CD4-positive, alpha-beta T cell treated with Interferon alpha-2 for 1 hour (primary cell): ENCODE data around the gene FSTL5.

ENCODE experiments used
- DNase-seq, 2 donors: peaks; one replicate each; pipeline ENCODE4 v3.0.0-alpha.2; 2020 to 2022

Gene FSTL5

GRCh38 chr4:161564230-161564834, 599.5 kb downstream of the FSTL5 start:
- no peak for DNase-seq

GRCh38 chr4:161555689-161556660, 607.8 kb downstream of the FSTL5 start:
- no peak for DNase-seq

GRCh38 chr4:161554372-161554990, 609.3 kb downstream of the FSTL5 start:
- DNase-seq = no peak

DNA sequence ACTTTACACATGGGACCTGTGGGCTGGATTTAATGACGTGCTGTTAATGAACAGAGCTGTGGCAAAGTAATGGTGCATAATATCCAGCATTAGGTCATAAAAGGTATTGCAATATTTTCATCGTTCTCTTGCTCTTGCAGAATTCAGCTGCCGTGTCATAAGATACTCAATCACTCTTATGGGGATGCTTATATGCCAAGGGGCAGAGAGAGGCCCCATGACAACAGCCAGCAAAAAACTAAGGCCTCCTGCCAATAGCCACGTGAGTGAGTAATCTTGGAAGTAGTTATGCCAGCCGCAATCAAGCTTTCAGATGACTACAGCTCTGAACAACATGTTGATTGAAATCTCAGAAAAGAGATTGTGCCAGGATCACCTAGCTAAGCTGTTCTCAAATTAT, 616.9 kb downstream of the FSTL5 start:
- no peak for DNase-seq

DNA sequence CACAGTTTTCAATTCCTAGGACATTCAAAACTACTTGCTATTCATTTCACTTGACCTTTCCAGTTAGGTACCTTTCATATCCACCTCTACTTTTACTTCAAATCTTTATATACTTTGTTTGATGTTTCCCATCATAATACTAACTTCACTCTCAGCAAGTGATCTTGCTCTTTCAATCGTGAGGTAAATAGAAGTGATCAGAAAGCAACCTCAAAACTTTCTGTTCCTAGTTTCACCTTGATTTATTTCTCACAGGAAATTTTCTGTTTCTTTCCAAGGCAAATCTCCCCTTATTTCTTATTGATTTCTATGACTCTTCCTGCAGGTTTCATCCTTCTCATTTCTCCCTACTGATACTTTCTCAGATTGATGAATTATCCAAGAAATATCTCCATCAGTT, 623.5 kb downstream of the FSTL5 start:
- DNase-seq = no peak

- no peak for DNase-seq
Measured at GRCh38 chr4:161538941-161539340, 624.9 kb downstream of the FSTL5 start.

GRCh38 chr4:161530710-161531109, 633.1 kb downstream of the FSTL5 start:
- no peak for DNase-seq

DNA sequence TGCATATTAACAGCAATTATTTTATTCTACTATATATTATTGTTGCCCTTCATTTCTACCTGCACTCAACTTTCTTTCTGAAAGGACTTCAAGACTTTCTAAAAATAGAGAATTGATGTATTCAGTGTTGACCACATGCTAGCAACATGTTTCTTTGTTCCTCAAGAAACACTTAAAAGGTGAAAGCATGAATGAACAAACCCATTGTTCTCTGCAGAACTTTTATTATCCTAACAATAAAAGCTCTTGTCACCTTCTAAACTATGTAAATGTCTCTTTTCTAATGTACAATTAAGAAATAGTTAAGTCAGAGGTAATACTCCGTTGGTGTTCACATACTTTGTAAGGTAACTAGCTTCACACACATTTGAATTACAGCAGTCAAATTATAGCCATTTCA, 638.7 kb downstream of the FSTL5 start:
- no peak for DNase-seq

- no peak for DNase-seq
Measured at GRCh38 chr4:161522031-161522430, 641.8 kb downstream of the FSTL5 start.

DNA sequence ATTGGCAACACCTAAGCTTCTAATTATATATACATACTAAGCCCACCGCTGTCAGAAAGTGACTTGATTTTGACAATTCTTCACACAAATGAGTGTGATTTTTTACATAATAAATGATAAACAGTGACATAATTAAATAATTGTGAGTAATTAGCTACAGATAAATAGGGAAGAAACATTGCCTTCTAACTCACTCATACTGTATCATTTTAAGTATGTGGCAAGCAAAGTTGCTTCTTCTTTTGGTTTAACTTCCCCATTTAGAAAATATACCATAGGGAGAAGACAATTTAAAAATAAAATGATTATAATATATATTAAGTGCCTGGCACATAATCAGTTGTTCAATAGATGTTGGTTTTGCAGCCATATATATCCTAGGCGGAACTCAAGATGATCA, 644.2 kb downstream of the FSTL5 start:
- DNase-seq = no peak

GRCh38 chr4:161517941-161518340, 645.9 kb downstream of the FSTL5 start:
- DNase-seq = no peak

GRCh38 chr4:161505141-161505540, 658.7 kb downstream of the FSTL5 start:
- DNase-seq = no peak

DNA sequence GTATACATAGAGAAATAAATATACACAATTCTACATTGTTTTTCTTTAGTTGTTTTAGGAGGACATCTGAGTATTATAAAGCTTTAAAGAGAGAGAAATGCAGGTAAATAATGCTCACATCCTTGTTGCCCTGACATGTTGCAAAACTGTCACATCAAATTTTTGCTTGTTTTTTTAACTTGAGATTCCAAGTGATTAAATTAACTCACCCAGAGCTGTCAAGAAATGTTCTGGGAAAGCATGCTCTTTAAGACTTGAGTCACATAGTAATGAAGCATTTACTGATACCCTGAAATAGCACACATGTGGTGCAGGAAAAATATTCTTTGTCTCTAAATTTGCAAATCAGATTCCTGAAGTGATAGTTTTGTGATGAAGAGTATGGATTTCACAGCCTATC, 665.6 kb downstream of the FSTL5 start:
- DNase-seq = no peak

DNA sequence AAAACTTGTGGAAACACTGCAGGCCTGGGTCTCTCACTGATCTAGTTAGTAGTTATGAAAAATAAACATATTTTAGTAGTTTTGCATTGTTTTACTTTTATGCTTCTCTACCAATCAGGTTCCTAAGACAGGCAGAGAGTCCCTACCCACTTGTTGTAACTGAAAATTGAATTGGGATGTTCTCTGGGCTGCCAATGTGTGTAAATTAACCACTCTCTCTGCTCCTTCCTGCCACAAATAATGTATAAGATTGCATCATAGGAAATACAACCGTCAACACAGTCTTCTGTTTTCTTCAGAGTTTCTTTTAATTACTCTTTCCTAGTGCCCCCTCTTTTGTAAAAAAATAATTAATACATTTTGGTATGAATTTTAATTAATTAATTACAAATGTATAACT, 677.3 kb downstream of the FSTL5 start:
- no peak for DNase-seq

DNA sequence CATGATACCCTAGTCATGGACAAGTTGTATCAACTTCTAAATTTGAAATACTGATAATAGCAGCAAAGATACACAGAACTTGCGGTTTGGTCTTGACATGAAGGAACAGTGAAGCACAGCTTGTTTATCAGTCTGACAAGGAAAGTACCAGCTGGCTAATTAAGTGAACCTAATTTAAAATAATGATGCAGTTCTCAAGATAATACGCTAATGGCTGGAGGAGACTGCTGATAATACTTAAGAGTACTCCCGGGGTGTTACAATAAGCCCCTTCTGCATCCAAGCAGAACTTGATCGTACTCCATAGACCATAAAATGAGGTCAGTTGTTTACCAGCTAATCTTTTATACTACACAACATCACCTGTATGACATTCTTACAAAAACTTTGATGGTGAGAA, 697.5 kb downstream of the FSTL5 start:
- DNase-seq = no peak

DNA sequence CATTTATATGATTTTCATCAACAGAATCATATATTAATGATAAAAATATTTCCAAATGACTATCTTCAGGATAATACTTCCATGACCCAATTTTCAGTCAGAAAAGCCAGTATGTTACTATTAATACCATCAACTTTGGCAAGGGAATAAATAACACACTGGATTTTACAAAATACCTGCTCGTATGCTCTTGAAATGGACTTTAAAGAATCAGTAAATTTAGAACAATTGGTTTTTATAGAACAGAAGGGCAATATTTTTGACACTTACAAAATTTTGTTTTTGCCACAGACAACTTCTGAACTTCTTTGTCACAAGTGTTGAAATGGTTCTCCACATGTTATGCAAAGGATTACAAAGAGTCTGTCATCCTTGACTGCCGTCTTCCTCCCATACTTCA, 700.4 kb downstream of the FSTL5 start:
- DNase-seq = no peak

DNA sequence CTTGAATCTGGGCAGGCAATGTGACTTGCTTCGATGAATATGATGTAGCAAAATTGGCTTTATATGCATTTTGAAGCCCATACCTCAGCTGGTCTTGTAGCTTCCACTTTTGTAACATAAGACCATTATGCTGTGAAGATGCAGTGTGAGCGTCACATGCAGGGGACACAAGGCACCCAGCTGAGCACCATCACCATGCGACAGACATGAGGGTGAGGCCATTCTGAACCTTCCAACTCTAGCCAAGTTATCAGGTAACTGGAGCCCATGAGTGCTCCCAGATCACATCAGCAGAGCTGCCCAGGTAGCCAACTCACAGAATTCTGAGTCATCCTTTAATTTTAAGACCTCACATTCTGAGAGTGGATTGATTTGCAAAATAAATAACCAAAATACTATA, 705.9 kb downstream of the FSTL5 start:
- DNase-seq = no peak

DNA sequence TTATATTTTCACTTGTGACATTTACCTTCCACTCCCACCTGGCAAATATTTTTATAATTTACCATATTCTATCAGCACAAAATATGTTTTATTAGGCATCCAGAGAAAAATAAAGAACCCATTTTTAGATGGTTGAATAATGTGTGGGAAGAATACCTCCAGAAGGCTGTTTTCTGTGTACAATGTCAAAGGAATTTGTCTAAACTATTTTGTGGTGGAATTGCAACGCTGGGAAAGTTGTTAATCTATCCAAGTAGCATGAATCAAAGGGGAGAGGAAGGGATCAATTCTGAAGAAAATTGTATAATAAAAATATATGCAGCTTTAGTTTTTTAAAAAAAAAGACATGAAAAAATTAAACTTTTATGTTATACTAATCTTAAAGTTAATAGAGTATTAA, 706.5 kb downstream of the FSTL5 start:
- no peak for DNase-seq

- no peak for DNase-seq
Measured at GRCh38 chr4:161454860-161455259, 708.9 kb downstream of the FSTL5 start.

- no peak for DNase-seq
Measured at GRCh38 chr4:161448550-161449180, 715.1 kb downstream of the FSTL5 start.

- no peak for DNase-seq
Measured at GRCh38 chr4:161444626-161445025, 719.2 kb downstream of the FSTL5 start.

- DNase-seq = no peak
Measured at GRCh38 chr4:161442921-161443320, 720.9 kb downstream of the FSTL5 start.

DNA sequence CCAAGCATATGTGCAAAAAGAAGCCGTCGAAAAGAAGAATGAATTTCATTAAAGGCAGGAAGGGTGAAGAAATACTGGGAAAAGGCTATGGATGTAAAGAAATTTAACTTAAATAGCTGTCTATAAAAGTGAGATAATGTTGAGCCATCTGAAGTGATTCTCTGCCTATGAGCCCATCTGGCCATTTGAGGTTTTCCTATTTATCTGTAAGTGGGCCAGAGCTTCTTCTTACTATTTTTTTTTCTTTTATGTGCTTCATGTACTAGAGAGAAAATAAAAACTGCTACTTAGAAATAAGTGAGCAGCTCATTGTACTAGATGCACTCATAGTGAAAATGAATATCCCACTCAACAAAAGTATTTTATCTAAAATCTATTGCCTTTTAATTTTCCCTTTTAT, 725.7 kb downstream of the FSTL5 start:
- DNase-seq = no peak
